ENCODE data around the gene MYO3B. TPM values are rescaled to one million over a fixed set of nuclear protein-coding genes. Genes with fewer than 3 reads are reported as not detected.

Gene MYO3B
- polyA plus RNA-seq, 1 of the 3 experiments (the other 2 are of a cell fraction) = not detected

GRCh38 chr2:170276056-170276455 is 98.1 kb downstream of the MYO3B start:
- H3F3A ChIP-seq (replicated peaks; ENCODE audit: insufficient read depth) = no peaks in the 10 kb centered on the region
- no peak overlapping the region for H3K9ac ChIP-seq
- H3K79me2 ChIP-seq (ENCODE audit: insufficient read depth) = no peaks in the 10 kb centered on the region
- ChIA-PET CTCF (interaction anchor here (0.6 to 1.8 kb wide), 8 partner anchors 10 to 538 kb away, joined by 3 to 4 read pairs (median 3); no protein-coding TSS in a partner anchor), POLR2A (no interaction called here)
- DNase-seq = peak; percentile 25
- TF ChIP-seq MAX (IDR thresholded peaks at IDR 0.05; ENCODE audit: low read depth) = no peak
- TF ChIP-seq EP300 (IDR thresholded peaks at IDR 0.05; ENCODE audit: borderline replicate concordance in 1 of 2, low read depth in 1 of 2, low read length in 1 of 2) = peak in 1 of 2 experiments; percentile 30; a peak in 1 of 4 replicates
- H3K4me3 ChIP-seq (ENCODE audit: low read depth in 2 of 2, low read length in 1 of 2) = no peak overlapping the region
- WGBS (ENCODE audit: low lambda C conversion rate) = 2% methylated on average over 3 of the region's 3 CpGs
- H3K4me2 ChIP-seq = no peak overlapping the region
- H3K36me3 ChIP-seq (replicated peaks in 1 of 2; ENCODE audit: control insufficient read depth in 1 of 2, insufficient read depth in 2 of 2, low read length in 1 of 2) = no peaks in the 10 kb centered on the region
- H3K9me2 ChIP-seq = no peaks in the 10 kb centered on the region
- no peak overlapping the region for H2AFZ ChIP-seq (ENCODE audit: low read depth)
- no peaks in the 10 kb centered on the region for H3K9me3 ChIP-seq
- H3K4me1 ChIP-seq (ENCODE audit: control insufficient read depth in 1 of 2, insufficient read depth in 2 of 2, low read depth in 1 of 2, low read length in 1 of 2) = peaks cover 0 to 8% of the 10 kb centered on the region in 2 experiments; a peak in 2 of 4 replicates
- no peaks in the 10 kb centered on the region for H4K20me1 ChIP-seq (ENCODE audit: insufficient read depth)
- H3K27me3 ChIP-seq (ENCODE audit: insufficient read depth) = no peaks in the 10 kb centered on the region
- no peak overlapping the region; a peak in 1 of 4 replicates for H3K27ac ChIP-seq (ENCODE audit: low read depth in 2 of 2, low read length in 1 of 2)

GRCh38 chr2:170276925-170277629 is 99.1 kb downstream of the MYO3B start:
- Histone ChIP-seq H3K79me2 (ENCODE audit: insufficient read depth) (no peaks in the 10 kb centered on the region), H3F3A (replicated peaks; ENCODE audit: insufficient read depth) (no peaks in the 10 kb centered on the region), H3K36me3 (replicated peaks in 1 of 2; ENCODE audit: control insufficient read depth in 1 of 2, insufficient read depth in 2 of 2, low read length in 1 of 2) (no peaks in the 10 kb centered on the region), H3K4me1 (ENCODE audit: control insufficient read depth in 1 of 2, insufficient read depth in 2 of 2, low read depth in 1 of 2, low read length in 1 of 2) (peaks cover 0 to 8% of the 10 kb centered on the region in 2 experiments; a peak in 2 of 4 replicates), H3K27me3 (ENCODE audit: insufficient read depth) (no peaks in the 10 kb centered on the region), H3K9ac (no peak overlapping the region), H4K20me1 (ENCODE audit: insufficient read depth) (no peaks in the 10 kb centered on the region), H3K9me2 (no peaks in the 10 kb centered on the region), H3K4me2 (no peak overlapping the region), H3K4me3 (ENCODE audit: low read depth in 2 of 2, low read length in 1 of 2) (no peak overlapping the region), H3K27ac (ENCODE audit: low read depth in 2 of 2, low read length in 1 of 2) (no peak overlapping the region), H3K9me3 (no peaks in the 10 kb centered on the region), H2AFZ (ENCODE audit: low read depth) (no peak overlapping the region)
- CTCF ChIA-PET = interaction anchor here (0.6 to 1.3 kb wide), 5 partner anchors 16 to 537 kb away, joined by 3 to 4 read pairs (median 3); no protein-coding TSS in a partner anchor
- 36% methylated on average over 2 of the region's 2 CpGs for WGBS (ENCODE audit: low lambda C conversion rate)
- POLR2A ChIA-PET = no interaction called here
- no peak for DNase-seq
- TF ChIP-seq IRF3 (IDR thresholded peaks at IDR 0.05; ENCODE audit: low read depth, low read length) = no peak
- no peak for TF ChIP-seq JUND (IDR thresholded peaks at IDR 0.05)
- no peak for TF ChIP-seq RCOR1 (IDR thresholded peaks at IDR 0.05; ENCODE audit: low read length)
- TF ChIP-seq TAF1 (IDR thresholded peaks at IDR 0.05; ENCODE audit: borderline replicate concordance, low read depth, low read length) = no peak
- TF ChIP-seq GATA2 (CRISPR knock-in tag; IDR thresholded peaks at IDR 0.05) = no peak
- no peak for TF ChIP-seq YY1 (IDR thresholded peaks at IDR 0.05; ENCODE audit: low read depth)
- TF ChIP-seq REST (IDR thresholded peaks at IDR 0.05; ENCODE audit: low read depth, low read length) = no peak
- TF ChIP-seq EZH2phosphoT487 (IDR thresholded peaks at IDR 0.05; ENCODE audit: borderline replicate concordance, low read depth) = no peak
- TF ChIP-seq RAD21 (IDR thresholded peaks at IDR 0.05; ENCODE audit: low read length) = no peak
- TF ChIP-seq RXRA (IDR thresholded peaks at IDR 0.05; ENCODE audit: borderline replicate concordance, low read depth) = no peak
- no peak for TF ChIP-seq TEAD4 (IDR thresholded peaks at IDR 0.05; ENCODE audit: borderline replicate concordance, insufficient read depth)
- TF ChIP-seq USF1 (IDR thresholded peaks at IDR 0.05; ENCODE audit: borderline replicate concordance, low read depth) = no peak
- no peak for TF ChIP-seq POLR2AphosphoS5 (IDR thresholded peaks at IDR 0.05; ENCODE audit: low read depth, low read length)
- no peak for TF ChIP-seq FOSL2 (IDR thresholded peaks at IDR 0.05; ENCODE audit: borderline replicate concordance, low read depth)
- no peak for TF ChIP-seq GABPA (IDR thresholded peaks at IDR 0.05; ENCODE audit: low read depth)
- no peak for TF ChIP-seq CTCF (IDR thresholded peaks at IDR 0.05)
- TF ChIP-seq MAX (IDR thresholded peaks at IDR 0.05; ENCODE audit: low read depth) = no peak

Measured in SK-N-SH (cell line).